Measurements from ENCODE around the gene TPPP.
"Not testable (repeated sequence)": the region's sequence is repeated elsewhere in the genome, so short reads cannot be mapped to it uniquely, and the experiment has no call there.

Gene TPPP

DNA sequence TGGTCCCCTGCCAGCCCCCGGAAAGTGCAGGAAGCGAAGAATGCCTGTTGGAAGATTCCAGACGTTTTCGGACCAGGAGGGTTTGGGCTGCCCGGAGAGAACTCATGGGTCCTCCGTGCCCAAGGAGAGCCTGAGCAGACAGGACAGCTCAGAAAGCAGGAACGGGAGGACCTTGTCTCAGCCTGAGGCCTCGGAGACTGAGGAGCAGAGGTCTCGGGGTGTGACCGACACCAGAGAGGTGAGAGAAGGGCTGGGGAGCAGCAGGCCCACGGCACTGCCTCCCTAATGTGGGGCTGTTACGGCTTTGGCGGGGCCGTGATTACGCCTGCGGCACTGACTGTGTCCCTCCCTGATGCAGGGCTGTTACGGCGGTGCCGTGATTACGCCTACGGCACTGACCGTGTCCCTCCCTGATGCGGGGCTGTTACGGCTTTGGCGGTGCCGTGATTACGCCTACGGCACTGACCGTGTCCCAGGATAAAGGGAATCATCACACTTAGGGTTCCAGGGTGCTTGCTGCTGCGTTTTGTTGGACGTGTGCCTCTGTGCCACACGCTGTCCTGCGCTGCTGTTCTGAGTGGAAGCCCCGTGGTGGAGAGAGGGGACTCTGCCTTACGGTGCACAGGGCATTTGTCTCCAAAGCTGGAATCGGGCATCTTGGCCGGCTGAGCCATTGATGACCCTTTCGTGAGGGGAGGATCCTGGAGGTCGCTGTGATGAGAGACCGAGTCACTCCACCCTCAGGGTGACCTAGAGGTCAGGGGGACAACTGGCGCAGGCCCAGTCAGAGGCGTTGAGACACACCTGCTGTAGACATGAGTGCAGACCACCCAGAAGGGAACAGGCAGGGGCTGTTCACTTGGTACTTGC, 55.3 kb downstream of the TPPP start:
- Histone ChIP-seq H3K27me3 (ENCODE audit: control insufficient read depth in 2 of 2, insufficient read depth in 2 of 2, low read length in 2 of 2) (no peaks in the 10 kb centered on the region), H3K9me3 (ENCODE audit: control insufficient read depth in 2 of 2, low read length in 2 of 2) (peaks cover 0 to 2% of the 10 kb centered on the region in 2 donors), H3K4me1 (ENCODE audit: control insufficient read depth in 2 of 2, insufficient read depth in 2 of 2, low read length in 2 of 2) (no peaks in the 10 kb centered on the region), H3K36me3 (ENCODE audit: control insufficient read depth in 2 of 2, insufficient read depth in 2 of 2, low read length in 2 of 2) (peaks cover 31 to 37% of the 10 kb centered on the region in 2 donors), H3K4me3 (ENCODE audit: low read length in 2 of 2) (no peak overlapping the region), H3K27ac (ENCODE audit: low read depth in 2 of 2, low read length in 2 of 2) (no peak overlapping the region), H3K9ac (ENCODE audit: low read depth in 1 of 2, low read length in 2 of 2) (no peak overlapping the region)

- H3K27ac ChIP-seq (ENCODE audit: low read depth in 2 of 2, low read length in 2 of 2) = no peak overlapping the region
- peaks cover 27 to 31% of the 10 kb centered on the region in 2 donors for H3K36me3 ChIP-seq (ENCODE audit: control insufficient read depth in 2 of 2, insufficient read depth in 2 of 2, low read length in 2 of 2)
- H3K4me1 ChIP-seq (ENCODE audit: control insufficient read depth in 2 of 2, insufficient read depth in 2 of 2, low read length in 2 of 2) = no peaks in the 10 kb centered on the region
- no peaks in the 10 kb centered on the region for H3K27me3 ChIP-seq (ENCODE audit: control insufficient read depth in 2 of 2, insufficient read depth in 2 of 2, low read length in 2 of 2)
- H3K9ac ChIP-seq (ENCODE audit: low read depth in 1 of 2, low read length in 2 of 2) = no peak overlapping the region
- H3K9me3 ChIP-seq (ENCODE audit: control insufficient read depth in 2 of 2, low read length in 2 of 2) = peaks cover 0 to 2% of the 10 kb centered on the region in 2 donors
- H3K4me3 ChIP-seq (ENCODE audit: low read length in 2 of 2) = no peak overlapping the region
Measured at GRCh38 chr5:636951-637350, 56.2 kb downstream of the TPPP start.

- peaks cover 0 to 2% of the 10 kb centered on the region in 2 donors for H3K9me3 ChIP-seq (ENCODE audit: control insufficient read depth in 2 of 2, low read length in 2 of 2)
- H3K27me3 ChIP-seq (ENCODE audit: control insufficient read depth in 2 of 2, insufficient read depth in 2 of 2, low read length in 2 of 2) = no peaks in the 10 kb centered on the region
- no peaks in the 10 kb centered on the region for H3K4me1 ChIP-seq (ENCODE audit: control insufficient read depth in 2 of 2, insufficient read depth in 2 of 2, low read length in 2 of 2)
- peaks cover 23 to 29% of the 10 kb centered on the region in 2 donors for H3K36me3 ChIP-seq (ENCODE audit: control insufficient read depth in 2 of 2, insufficient read depth in 2 of 2, low read length in 2 of 2)
- H3K27ac ChIP-seq (ENCODE audit: low read depth in 2 of 2, low read length in 2 of 2) = no peak overlapping the region
- no peak overlapping the region for H3K4me3 ChIP-seq (ENCODE audit: low read length in 2 of 2)
- H3K9ac ChIP-seq (ENCODE audit: low read depth in 1 of 2, low read length in 2 of 2) = no peak overlapping the region
Measured at GRCh38 chr5:635306-636055, 57.7 kb downstream of the TPPP start.

GRCh38 chr5:634191-634590, 59.0 kb downstream of the TPPP start:
- H3K27ac ChIP-seq (ENCODE audit: low read depth in 2 of 2, low read length in 2 of 2) = no peak overlapping the region
- no peak overlapping the region for H3K9ac ChIP-seq (ENCODE audit: low read depth in 1 of 2, low read length in 2 of 2)
- H3K4me3 ChIP-seq (ENCODE audit: low read length in 2 of 2) = no peak overlapping the region
- peaks cover 16 to 26% of the 10 kb centered on the region in 2 donors for H3K36me3 ChIP-seq (ENCODE audit: control insufficient read depth in 2 of 2, insufficient read depth in 2 of 2, low read length in 2 of 2)
- H3K27me3 ChIP-seq (ENCODE audit: control insufficient read depth in 2 of 2, insufficient read depth in 2 of 2, low read length in 2 of 2) = no peaks in the 10 kb centered on the region
- H3K9me3 ChIP-seq (ENCODE audit: control insufficient read depth in 2 of 2, low read length in 2 of 2) = peaks cover 0 to 2% of the 10 kb centered on the region in 2 donors
- H3K4me1 ChIP-seq (ENCODE audit: control insufficient read depth in 2 of 2, insufficient read depth in 2 of 2, low read length in 2 of 2) = no peaks in the 10 kb centered on the region

DNA sequence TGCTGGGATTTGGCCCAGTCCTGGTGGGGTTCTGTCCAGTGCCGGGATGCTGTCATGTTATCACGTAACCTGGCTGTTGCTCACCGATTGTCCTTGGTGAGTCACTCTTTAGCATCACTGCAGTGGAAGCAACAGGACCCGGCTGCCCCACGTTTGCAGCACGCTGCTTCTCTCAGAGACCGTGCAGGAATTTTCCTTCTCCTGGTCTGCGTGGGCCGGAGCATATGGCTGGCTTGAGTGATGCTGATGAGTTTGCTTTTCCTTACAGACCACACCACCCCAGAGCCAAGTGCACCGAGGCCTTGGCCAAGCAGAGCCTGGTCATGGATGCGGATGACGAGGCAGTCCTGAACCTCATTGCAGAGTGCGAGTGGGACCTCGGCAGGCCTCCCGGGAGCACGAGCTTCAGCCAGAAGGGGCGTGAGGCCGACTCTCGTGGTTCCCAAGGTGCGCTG, 59.6 kb downstream of the TPPP start:
- Histone ChIP-seq H3K9me3 (ENCODE audit: control insufficient read depth in 2 of 2, low read length in 2 of 2) (peaks cover 0 to 2% of the 10 kb centered on the region in 2 donors), H3K36me3 (ENCODE audit: control insufficient read depth in 2 of 2, insufficient read depth in 2 of 2, low read length in 2 of 2) (peaks cover 15 to 24% of the 10 kb centered on the region in 2 donors), H3K27ac (ENCODE audit: low read depth in 2 of 2, low read length in 2 of 2) (no peak overlapping the region), H3K4me1 (ENCODE audit: control insufficient read depth in 2 of 2, insufficient read depth in 2 of 2, low read length in 2 of 2) (no peaks in the 10 kb centered on the region), H3K9ac (ENCODE audit: low read depth in 1 of 2, low read length in 2 of 2) (no peak overlapping the region), H3K27me3 (ENCODE audit: control insufficient read depth in 2 of 2, insufficient read depth in 2 of 2, low read length in 2 of 2) (no peaks in the 10 kb centered on the region), H3K4me3 (ENCODE audit: low read length in 2 of 2) (no peak overlapping the region)

GRCh38 chr5:628351-629205, 64.6 kb downstream of the TPPP start:
- H3K27ac ChIP-seq (ENCODE audit: low read depth in 2 of 2, low read length in 2 of 2); H3K9ac ChIP-seq (ENCODE audit: low read depth in 1 of 2, low read length in 2 of 2); H3K27me3 ChIP-seq (ENCODE audit: control insufficient read depth in 2 of 2, insufficient read depth in 2 of 2, low read length in 2 of 2); H3K4me1 ChIP-seq (ENCODE audit: control insufficient read depth in 2 of 2, insufficient read depth in 2 of 2, low read length in 2 of 2); H3K9me3 ChIP-seq (ENCODE audit: control insufficient read depth in 2 of 2, low read length in 2 of 2); H3K4me3 ChIP-seq (ENCODE audit: low read length in 2 of 2): not testable (repeated sequence)
- peaks cover 2 to 18% of the 10 kb centered on the region in 2 donors for H3K36me3 ChIP-seq (ENCODE audit: control insufficient read depth in 2 of 2, insufficient read depth in 2 of 2, low read length in 2 of 2)

DNA sequence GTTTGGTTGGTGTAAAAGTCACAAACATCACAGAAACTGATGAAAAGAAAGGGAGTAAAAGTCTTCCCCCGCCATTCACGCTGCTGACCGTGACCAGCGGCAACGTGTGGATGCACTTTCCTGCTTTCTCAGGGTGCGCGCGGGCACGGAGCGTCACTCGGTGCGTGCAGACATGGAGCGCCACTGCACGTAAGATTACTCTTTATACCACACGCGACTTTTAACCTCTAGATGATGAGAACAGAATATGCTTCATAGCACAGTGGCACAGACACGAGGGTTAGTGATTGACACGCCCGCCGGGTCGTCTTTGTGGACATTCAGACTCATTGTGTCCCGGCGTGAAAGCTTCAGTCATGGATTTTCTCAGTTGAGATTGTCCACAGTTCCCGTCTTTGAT, 65.3 kb downstream of the TPPP start:
- peaks cover 2 to 18% of the 10 kb centered on the region in 2 donors for H3K36me3 ChIP-seq (ENCODE audit: control insufficient read depth in 2 of 2, insufficient read depth in 2 of 2, low read length in 2 of 2)

GRCh38 chr5:626850-627249, 66.3 kb downstream of the TPPP start:
- H3K36me3 ChIP-seq (ENCODE audit: control insufficient read depth in 2 of 2, insufficient read depth in 2 of 2, low read length in 2 of 2) = peaks cover 2 to 18% of the 10 kb centered on the region in 2 donors
- H3K4me1 ChIP-seq (ENCODE audit: control insufficient read depth in 2 of 2, insufficient read depth in 2 of 2, low read length in 2 of 2) = no peaks in the 10 kb centered on the region
- no peaks in the 10 kb centered on the region for H3K27me3 ChIP-seq (ENCODE audit: control insufficient read depth in 2 of 2, insufficient read depth in 2 of 2, low read length in 2 of 2)
- no peak overlapping the region for H3K9ac ChIP-seq (ENCODE audit: low read depth in 1 of 2, low read length in 2 of 2)
- H3K27ac ChIP-seq (ENCODE audit: low read depth in 2 of 2, low read length in 2 of 2) = no peak overlapping the region
- H3K9me3 ChIP-seq (ENCODE audit: control insufficient read depth in 2 of 2, low read length in 2 of 2) = no peaks in the 10 kb centered on the region
- no peak overlapping the region for H3K4me3 ChIP-seq (ENCODE audit: low read length in 2 of 2)

More for the DNA sequence above, 65.3 kb downstream of the TPPP start:
- Histone ChIP-seq H3K9me3 (ENCODE audit: control insufficient read depth in 2 of 2, low read length in 2 of 2) (no peaks in the 10 kb centered on the region), H3K4me3 (ENCODE audit: low read length in 2 of 2) (no peak overlapping the region), H3K9ac (ENCODE audit: low read depth in 1 of 2, low read length in 2 of 2) (no peak overlapping the region), H3K27me3 (ENCODE audit: control insufficient read depth in 2 of 2, insufficient read depth in 2 of 2, low read length in 2 of 2) (no peaks in the 10 kb centered on the region), H3K27ac (ENCODE audit: low read depth in 2 of 2, low read length in 2 of 2) (no peak overlapping the region), H3K4me1 (ENCODE audit: control insufficient read depth in 2 of 2, insufficient read depth in 2 of 2, low read length in 2 of 2) (no peaks in the 10 kb centered on the region)

DNA sequence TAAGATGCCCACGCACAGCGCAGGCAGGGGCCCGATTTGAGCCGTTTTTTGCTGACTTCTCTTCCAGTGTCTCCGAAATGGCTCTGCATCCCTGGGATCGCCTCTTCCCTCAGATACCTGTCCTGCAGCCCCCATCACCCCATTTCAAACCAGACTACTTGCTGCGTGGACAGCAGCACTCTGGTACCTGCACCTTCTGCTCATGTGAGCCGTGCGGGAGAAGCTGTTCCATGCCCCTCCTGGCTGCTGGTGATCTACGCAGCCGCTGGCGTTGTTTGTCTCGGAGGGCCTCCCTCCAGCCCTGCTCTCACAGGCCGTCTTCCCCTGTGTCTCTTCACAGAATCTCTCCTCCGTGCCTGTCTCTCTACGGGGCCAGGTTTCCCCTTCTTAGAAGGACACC, 67.6 kb downstream of the TPPP start:
- Histone ChIP-seq H3K36me3 (ENCODE audit: control insufficient read depth in 2 of 2, insufficient read depth in 2 of 2, low read length in 2 of 2) (peaks cover 2 to 19% of the 10 kb centered on the region in 2 donors), H3K9me3 (ENCODE audit: control insufficient read depth in 2 of 2, low read length in 2 of 2) (no peaks in the 10 kb centered on the region), H3K27ac (ENCODE audit: low read depth in 2 of 2, low read length in 2 of 2) (no peak overlapping the region), H3K9ac (ENCODE audit: low read depth in 1 of 2, low read length in 2 of 2) (no peak overlapping the region), H3K4me3 (ENCODE audit: low read length in 2 of 2) (no peak overlapping the region), H3K27me3 (ENCODE audit: control insufficient read depth in 2 of 2, insufficient read depth in 2 of 2, low read length in 2 of 2) (no peaks in the 10 kb centered on the region), H3K4me1 (ENCODE audit: control insufficient read depth in 2 of 2, insufficient read depth in 2 of 2, low read length in 2 of 2) (no peaks in the 10 kb centered on the region)
